ENCODE measurements around the gene CAV1.

The CAV1 gene

GRCh38 chr7:116490351-116490750 lies 34.5 kb upstream of the CAV1 start:
- H3K4me3 ChIP-seq (ENCODE audit: low read depth, low read length): no peak overlapping the region
- TF ChIP-seq MAX (IDR thresholded peaks at IDR 0.05; ENCODE audit: low read depth, low read length) (no peak), POLR2A (IDR thresholded peaks at IDR 0.05; ENCODE audit: extremely low read depth, insufficient read length) (no peak), CTCF (IDR thresholded peaks at IDR 0.05; ENCODE audit: low read depth, low read length) (no peak), MYC (IDR thresholded peaks at IDR 0.05; ENCODE audit: low read depth, low read length) (no peak)
- DNase-seq (ENCODE audit: low read depth): no peak

GRCh38 chr7:116491887-116492653 lies 32.8 kb upstream of the CAV1 start:
- no peak for DNase-seq (ENCODE audit: low read depth)
- TF ChIP-seq MAX (IDR thresholded peaks at IDR 0.05; ENCODE audit: low read depth, low read length) (no peak), MYC (IDR thresholded peaks at IDR 0.05; ENCODE audit: low read depth, low read length) (no peak), CTCF (IDR thresholded peaks at IDR 0.05; ENCODE audit: low read depth, low read length) (no peak), POLR2A (IDR thresholded peaks at IDR 0.05; ENCODE audit: extremely low read depth, insufficient read length) (no peak)
- H3K4me3 ChIP-seq (ENCODE audit: low read depth, low read length): no peak overlapping the region

GRCh38 chr7:116492654-116493109 lies 32.2 kb upstream of the CAV1 start:
- TF ChIP-seq MYC (IDR thresholded peaks at IDR 0.05; ENCODE audit: low read depth, low read length) (no peak), MAX (IDR thresholded peaks at IDR 0.05; ENCODE audit: low read depth, low read length) (no peak), POLR2A (IDR thresholded peaks at IDR 0.05; ENCODE audit: extremely low read depth, insufficient read length) (no peak), CTCF (IDR thresholded peaks at IDR 0.05; ENCODE audit: low read depth, low read length) (no peak)

GRCh38 chr7:116493449-116493848 lies 31.4 kb upstream of the CAV1 start:
- TF ChIP-seq MYC (IDR thresholded peaks at IDR 0.05; ENCODE audit: low read depth, low read length): no peak
- no peak for TF ChIP-seq CTCF (IDR thresholded peaks at IDR 0.05; ENCODE audit: low read depth, low read length)
- no peak for TF ChIP-seq POLR2A (IDR thresholded peaks at IDR 0.05; ENCODE audit: extremely low read depth, insufficient read length)
- no peak for TF ChIP-seq MAX (IDR thresholded peaks at IDR 0.05; ENCODE audit: low read depth, low read length)
- DNase-seq (ENCODE audit: low read depth): no peak
- H3K4me3 ChIP-seq (ENCODE audit: low read depth, low read length): no peak overlapping the region

More at GRCh38 chr7:116492654-116493109, 32.2 kb upstream of the CAV1 start:
- no peak for DNase-seq (ENCODE audit: low read depth)
- no peak overlapping the region for H3K4me3 ChIP-seq (ENCODE audit: low read depth, low read length)

GRCh38 chr7:116494472-116494871 lies 30.4 kb upstream of the CAV1 start:
- H3K4me3 ChIP-seq (ENCODE audit: low read depth, low read length): no peak overlapping the region
- DNase-seq (ENCODE audit: low read depth): no peak
- no peak for TF ChIP-seq POLR2A (IDR thresholded peaks at IDR 0.05; ENCODE audit: extremely low read depth, insufficient read length)
- TF ChIP-seq MYC (IDR thresholded peaks at IDR 0.05; ENCODE audit: low read depth, low read length): no peak
- no peak for TF ChIP-seq MAX (IDR thresholded peaks at IDR 0.05; ENCODE audit: low read depth, low read length)
- no peak for TF ChIP-seq CTCF (IDR thresholded peaks at IDR 0.05; ENCODE audit: low read depth, low read length)
